HepG2 (cell line): Measurements from ENCODE around the gene NFASC. TPM values are rescaled to one million over a fixed set of nuclear protein-coding genes. Genes with fewer than 3 reads are reported as not detected.

Experiments used
- ATAC-seq: fragments of 200-7000 bp; cut with Tn5 transposase; 3 replicates; pipeline ENCODE4 v1.9.1; 2020; ENCODE audit warnings: mild to moderate bottlenecking, moderate library complexity
- BruUV-seq: library from RNA; stranded (reverse); fragments of 400-500 nt; replicated peaks from 2 replicates; lab custom pipeline; 2021; lab: Mats Ljungman, UMichigan
- CTCF ChIA-PET: fragments of 300-600 bp; formaldehyde crosslinking; extraction: SDS; loops from one replicate; lab custom pipeline; 2021; ENCODE audit warnings: low total read pairs, inconsistent platforms, low intra/inter-chr PET ratio; lab: Yijun Ruan, JAX
- POLR2A ChIA-PET: fragments of 350-600 bp; sonication (Branson Sonifier 250); formaldehyde crosslinking; loops from one replicate; lab custom pipeline; 2020; ENCODE audit warnings: antibody characterized with exemption, inconsistent platforms; lab: Yijun Ruan, JAX
- DNase-seq: peaks from one replicate; pipeline ENCODE4 v3.0.0-alpha.2; 2015; ENCODE audit warnings: low spot score
- FAIRE-seq: peaks from 3 replicates; lab custom pipeline; 2011; peaks lifted over from hg19 to GRCh38; lab: Jason Lieb, UNC
- H2AFZ ChIP-seq: one replicate; pipeline ENCODE4 v1.6.1; 2011; ENCODE audit warnings: low read length, inconsistent platforms
- H3K27ac ChIP-seq: fragments of 300-600 bp; 3 replicates; pipeline ENCODE4 v1.8.0; 2011; ENCODE audit warnings: mixed run types, mild to moderate bottlenecking, mixed read lengths, low read length, inconsistent platforms; ENCODE audit not compliant: insufficient read depth; ENCODE audit errors: extremely low read length
- H3K27me3 ChIP-seq, 2 experiments: fragments of 200-600 bp in 1 of 2; 2 replicates in 1 of 2; 3 replicates in 1 of 2; pipeline versions ENCODE4 v1.6.0 to v1.8.0; 2011; ENCODE audit warnings: low read length in 2 of 2, mild to moderate bottlenecking in 2 of 2, moderate library complexity in 2 of 2, inconsistent platforms in 1 of 2; ENCODE audit not compliant: insufficient read depth in 2 of 2, control insufficient read depth in 1 of 2
- H3K36me3 ChIP-seq, 2 experiments: fragments of 200-600 bp in 1 of 2; replicated peaks in 1 of 2; 2 replicates in 1 of 2; 3 replicates in 1 of 2; pipeline versions ENCODE4 v1.5.1 to v1.8.0; 2011; ENCODE audit warnings: low read length in 2 of 2, inconsistent platforms in 1 of 2; ENCODE audit not compliant: insufficient read depth in 2 of 2, control insufficient read depth in 1 of 2
- H3K4me1 ChIP-seq: 2 replicates; pipeline ENCODE4 v1.5.1; 2012; ENCODE audit warnings: low read length, inconsistent platforms; ENCODE audit not compliant: insufficient read depth
- H3K4me2 ChIP-seq: 2 replicates; pipeline ENCODE4 v1.6.0; 2011; ENCODE audit warnings: low read depth, low read length, inconsistent platforms
- H3K4me3 ChIP-seq, 3 experiments: fragments of 200-600 bp in 1 of 3; sonication (generic), shearing (Covaris generic) in 1 of 3; replicated peaks in 1 of 3; 2 replicates each; pipeline ENCODE4 v1.5.1; 2011 to 2016; ENCODE audit warnings: low read length in 3 of 3, inconsistent platforms in 2 of 3, low read depth in 2 of 3, mild to moderate bottlenecking in 2 of 3, control low read depth in 1 of 3, mixed read lengths in 1 of 3; ENCODE audit not compliant: insufficient read depth in 1 of 3
- H3K79me2 ChIP-seq: one replicate; pipeline ENCODE4 v1.6.1; 2011; ENCODE audit warnings: low read length, inconsistent platforms; ENCODE audit not compliant: insufficient read depth
- H3K9ac ChIP-seq: 2 replicates; pipeline ENCODE4 v1.6.0; 2011; ENCODE audit warnings: mild to moderate bottlenecking, low read depth, low read length, inconsistent platforms; ENCODE audit not compliant: insufficient read depth
- H3K9me3 ChIP-seq: 2 replicates; pipeline ENCODE4 v1.5.1; 2012; ENCODE audit warnings: mild to moderate bottlenecking, low read length
- H4K20me1 ChIP-seq: 2 replicates; pipeline ENCODE4 v1.6.0; 2011; ENCODE audit warnings: inconsistent platforms, mild to moderate bottlenecking, low read length, moderate library complexity; ENCODE audit not compliant: insufficient read depth
- ARNTL ChIP-seq: sonication (generic); formaldehyde crosslinking; IDR thresholded peaks from 2 replicates; pipeline ENCODE4 v1.4.0; 2020; ENCODE audit warnings: mild to moderate bottlenecking, missing genetic modification reagents
- KAT8 ChIP-seq: IDR thresholded peaks from 2 replicates; pipeline ENCODE4 v1.6.1; 2016; ENCODE audit warnings: missing genetic modification reagents, missing compliant biosample characterization
- MTF2 ChIP-seq: sonication (generic); formaldehyde crosslinking; IDR thresholded peaks from 2 replicates; pipeline ENCODE4 v1.5.0; 2020; ENCODE audit warnings: missing genetic modification reagents, borderline replicate concordance
- NCOA1 ChIP-seq: sonication (generic); formaldehyde crosslinking; IDR thresholded peaks from 2 replicates; pipeline ENCODE4 v1.9.0; 2021; ENCODE audit warnings: missing genetic modification reagents
- REPIN1 ChIP-seq: sonication (generic); formaldehyde crosslinking; IDR thresholded peaks from 2 replicates; pipeline ENCODE4 v1.8.0; 2022; ENCODE audit warnings: missing genetic modification reagents, low read depth, mild to moderate bottlenecking, borderline replicate concordance
- ZMYM3 ChIP-seq: sonication (generic); formaldehyde crosslinking; IDR thresholded peaks from 2 replicates; pipeline ENCODE4 v1.5.1; 2020; ENCODE audit warnings: mild to moderate bottlenecking, missing genetic modification reagents
- ZNF337 ChIP-seq: sonication (generic); formaldehyde crosslinking; IDR thresholded peaks from 2 replicates; pipeline ENCODE4 v1.5.1; 2020; ENCODE audit warnings: missing genetic modification reagents, low read depth, mild to moderate bottlenecking, borderline replicate concordance
- ZNF652 ChIP-seq: IDR thresholded peaks from 2 replicates; pipeline ENCODE4 v1.6.1; 2016; ENCODE audit warnings: low read depth, borderline replicate concordance
- WGBS: methylation state at CpG from one replicate; pipeline ENCODE4 v1.1.6; 2017; ENCODE audit warnings: low lambda C conversion rate; 5-methylcytosine and 5-hydroxymethylcytosine counted together
- in situ Hi-C: cut with HindIII; loops from 2 replicates; pipeline ENCODE4 v1.10.0; 2017; ENCODE audit warnings: low pct_unique_long_range_greater_than_20kb; ENCODE audit not compliant: extremely low pct_ligation_motif_present
- intact Hi-C: fragments of 100-400 bp; cut with micrococcal nuclease; formaldehyde crosslinking; loops from one replicate; pipeline ENCODE4 v1.10.0; 2022; ENCODE audit not compliant: unreplicated experiment
- polyA plus RNA-seq, 8 experiments: library from polyadenylated mRNA; depleted of rRNA in 3 of 8; stranded (reverse) in 7 of 8; unstranded in 1 of 8; fragments of >200 nt; fragmentation: Illumina TruSeq in 4 of 8; extraction: Trizol in 4 of 8; gene quantifications; 2 replicates each; pipeline versions ENCODE4 v1.2.1 to v1.2.3, GENCODE V29; 2011 to 2016; ENCODE audit warnings: low read depth in 4 of 8, missing spikeins in 1 of 8, mixed read lengths in 1 of 8; ENCODE audit not compliant: insufficient read depth in 1 of 8
- total RNA-seq, 5 experiments: library from RNA; depleted of rRNA; stranded (reverse); fragments of >200 nt; fragmentation: Illumina TruSeq; extraction: Trizol; gene quantifications; 2 replicates each; pipeline ENCODE4 v1.2.3, GENCODE V29; 2016; ENCODE audit warnings: low read depth in 1 of 5
- TF ChIP-seq, protein P1 (sequence below): IDR thresholded peaks from 2 replicates; pipeline ENCODE4 v1.6.1; 2016; ENCODE audit warnings: missing compliant biosample characterization, missing genetic modification reagents, borderline replicate concordance

NFASC gene
- total and polyA plus RNA-seq, 2 of the 13 experiments (the other 11 are each of a cell fraction or from before 2014, with no cell fraction given), result not detected

DNA sequence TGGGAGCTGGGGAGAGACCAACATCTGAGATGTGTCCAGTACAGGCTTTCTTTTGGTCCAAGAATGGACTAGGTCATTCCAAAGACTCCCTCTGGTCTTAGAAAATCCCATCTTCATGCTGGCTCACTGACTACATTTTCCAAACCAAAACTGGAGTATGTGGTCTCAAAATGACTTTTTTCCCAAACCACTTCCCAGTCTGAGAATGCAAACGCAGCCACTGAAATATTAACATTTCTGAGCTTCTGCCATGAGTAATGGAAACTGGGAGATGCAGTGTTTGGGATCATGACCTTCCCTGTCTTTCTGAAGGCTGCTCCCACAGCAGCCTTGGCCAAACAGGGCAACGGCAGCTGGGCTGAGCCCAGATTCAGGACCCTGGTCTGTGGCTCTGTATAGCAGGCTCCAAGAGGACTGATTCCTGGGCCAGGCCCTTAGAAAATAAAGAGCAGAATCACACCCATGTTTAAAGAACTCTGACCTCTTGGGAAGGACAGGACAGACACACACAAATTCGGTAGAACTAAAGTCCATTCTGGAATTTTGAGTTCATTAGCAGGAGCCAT is 110.3 kb downstream of the NFASC start:
- FAIRE-seq, result no peak
- no peaks in the 10 kb centered on the region for H3K9me3 ChIP-seq
- no peaks in the 10 kb centered on the region for H3K36me3 ChIP-seq
- H3K27me3 ChIP-seq, result peaks cover 10 to 86% of the 10 kb centered on the region in 2 experiments; a peak in 4 of 5 replicates
- intact Hi-C loops, result no loop called here
- no peak for DNase-seq
- H3K4me2 ChIP-seq, result no peak overlapping the region
- TF ChIP-seq ZNF652, result no peak
- TF ChIP-seq KAT8, result no peak
- no peak for TF ChIP-seq ZNF337
- TF ChIP-seq ARNTL (CRISPR knock-in tag), result no peak
- TF ChIP-seq ZMYM3 (CRISPR knock-in tag), result no peak
- TF ChIP-seq, protein P1, sequence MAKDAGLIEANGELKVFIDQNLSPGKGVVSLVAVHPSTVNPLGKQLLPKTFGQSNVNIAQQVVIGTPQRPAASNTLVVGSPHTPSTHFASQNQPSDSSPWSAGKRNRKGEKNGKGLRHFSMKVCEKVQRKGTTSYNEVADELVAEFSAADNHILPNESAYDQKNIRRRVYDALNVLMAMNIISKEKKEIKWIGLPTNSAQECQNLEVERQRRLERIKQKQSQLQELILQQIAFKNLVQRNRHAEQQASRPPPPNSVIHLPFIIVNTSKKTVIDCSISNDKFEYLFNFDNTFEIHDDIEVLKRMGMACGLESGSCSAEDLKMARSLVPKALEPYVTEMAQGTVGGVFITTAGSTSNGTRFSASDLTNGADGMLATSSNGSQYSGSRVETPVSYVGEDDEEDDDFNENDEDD (CRISPR knock-in tag), result no peak
- TF ChIP-seq NCOA1 (CRISPR knock-in tag), result no peak
- no peak overlapping the region for H2AFZ ChIP-seq
- no peaks in the 10 kb centered on the region for H3K79me2 ChIP-seq
- POLR2A ChIA-PET, result no interaction called here
- BruUV-seq, result no TSS peak
- H3K4me3 ChIP-seq, result no peak overlapping the region
- H4K20me1 ChIP-seq, result no peaks in the 10 kb centered on the region
- H3K27ac ChIP-seq, result no peak overlapping the region
- 0% methylated on average over 3 of the region's 3 CpGs for WGBS
- no peaks in the 10 kb centered on the region for H3K4me1 ChIP-seq
- CTCF ChIA-PET, result no interaction called here
- ATAC-seq, result no peak
- no peak overlapping the region for H3K9ac ChIP-seq
- in situ Hi-C loops, result no loop called here

DNA sequence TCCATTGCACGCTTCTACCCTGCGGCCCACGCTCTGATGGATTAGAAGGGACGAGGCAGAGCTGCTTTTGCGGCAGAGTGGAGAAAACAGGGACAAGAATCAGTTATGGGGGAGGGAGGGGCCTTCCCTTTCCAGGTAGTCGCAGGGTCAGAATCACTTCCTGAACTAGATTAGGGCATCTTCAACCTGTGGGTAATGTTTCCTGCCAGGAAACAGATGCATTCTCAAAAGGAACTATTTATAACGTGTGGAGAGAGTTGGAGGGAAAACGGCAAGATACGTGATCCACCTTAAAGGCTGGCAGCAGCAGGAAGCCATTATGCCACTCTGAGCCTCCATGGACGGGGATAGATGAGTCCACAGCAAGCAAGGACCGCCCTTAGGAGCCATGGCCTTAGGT is 112.5 kb downstream of the NFASC start:
- Histone ChIP-seq H3K4me1 (no peaks in the 10 kb centered on the region), H4K20me1 (no peaks in the 10 kb centered on the region), H3K4me3 (no peak overlapping the region), H2AFZ (no peak overlapping the region), H3K27ac (no peak overlapping the region), H3K4me2 (no peak overlapping the region), H3K9ac (no peak overlapping the region), H3K36me3 (no peaks in the 10 kb centered on the region), H3K79me2 (no peaks in the 10 kb centered on the region), H3K27me3 (peaks cover 9 to 84% of the 10 kb centered on the region in 2 experiments; a peak in 4 of 5 replicates), H3K9me3 (no peaks in the 10 kb centered on the region)
- intact Hi-C loops (no loop called here), in situ Hi-C loops (no loop called here)
- no peak for TF ChIP-seq MTF2 (CRISPR knock-in tag)
- TF ChIP-seq REPIN1 (CRISPR knock-in tag), result no peak
- ATAC-seq (no peak), FAIRE-seq (no peak), DNase-seq (no peak)
- ChIA-PET CTCF (no interaction called here), POLR2A (no interaction called here)
- 40% methylated on average over 11 of the region's 11 CpGs for WGBS
- no TSS peak for BruUV-seq
